HCT116 (cell line): ENCODE data around the gene NOC3L. TPM values are rescaled to one million over a fixed set of nuclear protein-coding genes. Genes with fewer than 3 reads are reported as not detected.
A peak's percentile ranks its signal among the peaks of the same experiment; 100 is the strongest.

ENCODE experiments used
- ATAC-seq: fragments of 200-7000 bp; cut with Tn5 transposase; 2 replicates; pipeline ENCODE4 v1.9.1; 2020; ENCODE audit warnings: mild to moderate bottlenecking, moderate library complexity
- BruUV-seq: library from RNA; stranded (reverse); fragments of 400-500 nt; replicated peaks from 2 replicates; lab custom pipeline; 2021; lab: Mats Ljungman, UMichigan
- CTCF ChIA-PET: fragments of 300-600 bp; sonication (Branson Sonifier 250); formaldehyde crosslinking; loops from one replicate; lab custom pipeline; 2021; ENCODE audit warnings: antibody characterized with exemption; lab: Charles Lee
- POLR2A ChIA-PET: fragments of 300-600, 350-600 bp; sonication (Branson Sonifier 250); formaldehyde crosslinking; loops from one replicate; lab custom pipeline; 2021; ENCODE audit warnings: antibody characterized with exemption; lab: Charles Lee
- RAD21 ChIA-PET, 2 experiments: fragments of 300-600 bp; sonication (Branson Sonifier 250); formaldehyde crosslinking; loops; one replicate each; lab custom pipeline; 2023; ENCODE audit warnings: low total read pairs in 2 of 2; ENCODE audit not compliant: uncharacterized antibody in 2 of 2, unreplicated experiment in 2 of 2, low non-redundant PET in 1 of 2; lab: Charles Lee
- DNase-seq: peaks from one replicate; pipeline ENCODE4 v3.0.0-alpha.2; 2010; ENCODE audit warnings: low read depth, low spot score
- H2AFZ ChIP-seq: fragments of 200-600 bp; shearing (Covaris generic), sonication (generic); 2 replicates; pipeline ENCODE4 v1.6.1; 2017; ENCODE audit warnings: low read depth, mixed run types, mixed read lengths, antibody characterized with exemption, low read length; ENCODE audit not compliant: poor library complexity, severe bottlenecking
- H3K27ac ChIP-seq: 2 replicates; pipeline ENCODE4 v1.5.1; 2012; ENCODE audit warnings: low read depth, low read length
- H3K27me3 ChIP-seq: fragments of 200-600 bp; sonication (generic); 2 replicates; pipeline ENCODE4 v1.6.1; 2016; ENCODE audit warnings: mixed run types, low read length, mixed read lengths; ENCODE audit not compliant: insufficient read depth
- H3K36me3 ChIP-seq, 2 experiments: fragments of 200-500 bp in 1 of 2; fragments of 200-600 bp in 1 of 2; sonication (Bioruptor generic) in 1 of 2; sonication (generic) in 1 of 2; 2 replicates each; pipeline versions ENCODE4 v1.5.1 to v1.6.1; 2014 to 2016; ENCODE audit warnings: low read length in 2 of 2, inconsistent platforms in 1 of 2, mixed read lengths in 1 of 2, mixed run types in 1 of 2; ENCODE audit not compliant: insufficient read depth in 2 of 2, control insufficient read depth in 1 of 2
- H3K4me1 ChIP-seq, 2 experiments: fragments of 200-600 bp in 1 of 2; sonication (generic) in 1 of 2; 2 replicates each; pipeline versions ENCODE4 v1.5.1 to v1.6.1; 2012 to 2017; ENCODE audit warnings: low read length in 2 of 2, inconsistent platforms in 1 of 2, mild to moderate bottlenecking in 1 of 2, mixed read lengths in 1 of 2, mixed run types in 1 of 2, moderate library complexity in 1 of 2; ENCODE audit not compliant: insufficient read depth in 2 of 2, control insufficient read depth in 1 of 2
- H3K4me2 ChIP-seq: fragments of 200-600 bp; sonication (generic); 2 replicates; pipeline ENCODE4 v1.6.1; 2017; ENCODE audit warnings: mixed run types, low read length, mixed read lengths
- H3K4me3 ChIP-seq, 2 experiments: fragments of 200-600 bp in 1 of 2; sonication (generic) in 1 of 2; replicated peaks in 1 of 2; 2 replicates each; pipeline ENCODE4 v1.5.1; 2011 to 2016; ENCODE audit warnings: low read length in 2 of 2, control low read depth in 1 of 2, low read depth in 1 of 2, mild to moderate bottlenecking in 1 of 2, mixed read lengths in 1 of 2, mixed run types in 1 of 2
- H3K79me2 ChIP-seq: fragments of 200-600 bp; sonication (generic); 2 replicates; pipeline ENCODE4 v1.6.1; 2017; ENCODE audit warnings: mild to moderate bottlenecking, mixed run types, low read length, moderate library complexity, mixed read lengths; ENCODE audit not compliant: insufficient read depth
- H3K9ac ChIP-seq: fragments of 200-600 bp; sonication (generic); 2 replicates; pipeline ENCODE4 v1.6.1; 2016; ENCODE audit warnings: low read length, mixed read lengths
- H3K9me2 ChIP-seq: fragments of 200-600 bp; sonication (generic), shearing (Covaris generic); 2 replicates; pipeline ENCODE4 v1.6.1; 2017; ENCODE audit warnings: mixed run types, mild to moderate bottlenecking, moderate library complexity; ENCODE audit not compliant: insufficient read depth
- H3K9me3 ChIP-seq, 2 experiments: fragments of 200-500 bp in 1 of 2; fragments of 200-600 bp in 1 of 2; sonication (Bioruptor generic) in 1 of 2; sonication (generic) in 1 of 2; 2 replicates each; pipeline ENCODE4 v1.6.1; 2014 to 2017; ENCODE audit warnings: low read length in 2 of 2, mixed read lengths in 2 of 2, inconsistent platforms in 1 of 2, low read depth in 1 of 2, mild to moderate bottlenecking in 1 of 2, mixed run types in 1 of 2, moderate library complexity in 1 of 2; ENCODE audit not compliant: control insufficient read depth in 1 of 2, insufficient read depth in 1 of 2
- H4K20me1 ChIP-seq: fragments of 200-600 bp; sonication (generic), shearing (Covaris generic); 2 replicates; pipeline ENCODE4 v1.6.1; 2017; ENCODE audit warnings: mixed run types, mild to moderate bottlenecking, moderate library complexity; ENCODE audit not compliant: insufficient read depth
- EGR1 ChIP-seq: IDR thresholded peaks from 2 replicates; pipeline ENCODE4 v1.6.1; 2012; ENCODE audit warnings: low read depth
- JUND ChIP-seq: IDR thresholded peaks from 2 replicates; pipeline ENCODE4 v1.6.1; 2012
- POLR2A ChIP-seq: IDR thresholded peaks from 2 replicates; pipeline ENCODE4 v1.7.0; 2011; ENCODE audit warnings: borderline replicate concordance; ENCODE audit not compliant: insufficient read depth, insufficient read length; ENCODE audit errors: extremely low read depth
- POLR2AphosphoS5 ChIP-seq: IDR thresholded peaks from 2 replicates; pipeline ENCODE4 v1.6.1; 2011; ENCODE audit warnings: mild to moderate bottlenecking, low read depth, low read length, moderate library complexity
- RAD21 ChIP-seq: IDR thresholded peaks from 2 replicates; pipeline ENCODE4 v1.6.1; 2012; ENCODE audit warnings: low read depth, mild to moderate bottlenecking
- SIN3A ChIP-seq: IDR thresholded peaks from 2 replicates; pipeline ENCODE4 v1.6.1; 2012; ENCODE audit warnings: low read depth
- SRF ChIP-seq: IDR thresholded peaks from 2 replicates; pipeline ENCODE4 v1.6.1; 2012; ENCODE audit warnings: low read depth
- intact Hi-C: fragments of 100-400 bp; cut with micrococcal nuclease; formaldehyde crosslinking; loops from 2 replicates; pipeline ENCODE4 v1.10.0; 2022
- total RNA-seq: library from RNA; stranded (reverse); gene quantifications from one replicate; pipeline ENCODE4 v1.2.1, GENCODE V29; 2021; ENCODE audit not compliant: unreplicated experiment

Gene NOC3L
- total RNA-seq, 1 experiment from 2014 or later, result 45.5 TPM

DNA sequence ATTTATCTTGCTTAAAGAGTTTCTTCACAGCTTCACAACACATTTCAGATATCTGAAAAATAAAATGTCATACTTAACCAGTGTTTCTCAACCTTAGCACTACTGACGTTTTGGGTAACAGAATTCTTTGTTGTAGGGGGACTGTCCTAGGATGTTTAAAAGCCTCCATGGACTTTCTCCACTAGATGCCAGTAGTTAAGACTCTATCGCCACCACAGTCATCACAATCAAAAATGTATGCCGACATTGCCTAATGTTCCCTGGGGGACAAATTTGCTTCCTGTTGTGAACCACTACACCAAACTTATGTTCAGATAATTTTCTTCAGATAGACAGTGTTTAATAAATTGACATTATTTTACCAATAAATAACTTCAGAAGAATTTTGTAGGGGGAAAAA lies 13.4 kb downstream of the NOC3L start:
- Histone ChIP-seq H3K9me3 (no peaks in the 10 kb centered on the region), H3K4me1 (no peaks in the 10 kb centered on the region), H3K9ac (no peak overlapping the region), H3K27ac (no peak overlapping the region), H3K4me3 (no peak overlapping the region), H3K36me3 (peaks cover 59 to 71% of the 10 kb centered on the region in 2 experiments), H2AFZ (no peak overlapping the region), H4K20me1 (peaks cover 10% of the 10 kb centered on the region; the same call in 1 of the 2 replicates), H3K27me3 (no peaks in the 10 kb centered on the region), H3K9me2 (no peaks in the 10 kb centered on the region), H3K79me2 (peaks cover 79% of the 10 kb centered on the region), H3K4me2 (no peak overlapping the region)
- POLR2A ChIA-PET, result no interaction called here
- RAD21 ChIA-PET, result no interaction called here
- DNase-seq (no peak), ATAC-seq (0 out of 2 replicates have a peak, but pooled peaks have one; percentile 50)
- CTCF ChIA-PET, result interaction anchor here (1.5 kb wide), 1 partner anchor 95 kb away, joined by 3 read pairs; no protein-coding TSS in a partner anchor
- no TSS peak for BruUV-seq
- intact Hi-C loops, result no loop called here
- no peak for TF ChIP-seq EGR1
- TF ChIP-seq RAD21, result peak; percentile 9; the same call in 1 of the 2 replicates

- H4K20me1 ChIP-seq, result peaks cover 10% of the 10 kb centered on the region; the same call in 1 of the 2 replicates
- no peak overlapping the region for H3K9ac ChIP-seq
- TF ChIP-seq POLR2AphosphoS5 (no peak), SIN3A (no peak), SRF (no peak), POLR2A (no peak), JUND (no peak)
- ChIA-PET CTCF (no interaction called here), RAD21 (no interaction called here), POLR2A (no interaction called here)
- peaks cover 53 to 68% of the 10 kb centered on the region in 2 experiments for H3K36me3 ChIP-seq
- H2AFZ ChIP-seq, result no peak overlapping the region
- no TSS peak for BruUV-seq
- no peak overlapping the region for H3K4me2 ChIP-seq
- intact Hi-C loops, result no loop called here
- peaks cover 70% of the 10 kb centered on the region for H3K79me2 ChIP-seq
- ATAC-seq (no peak), DNase-seq (no peak)
- H3K27me3 ChIP-seq, result no peaks in the 10 kb centered on the region
- no peak overlapping the region for H3K4me3 ChIP-seq
- H3K4me1 ChIP-seq, result no peaks in the 10 kb centered on the region
- no peak overlapping the region for H3K27ac ChIP-seq
- H3K9me3 ChIP-seq, result no peaks in the 10 kb centered on the region
- no peaks in the 10 kb centered on the region for H3K9me2 ChIP-seq
Observed at GRCh38 chr10:94344522-94345122, 18.1 kb downstream of the NOC3L start.
